GM18499 (cell line): ENCODE measurements around the gene BICD1.

Experiments
- ATAC-seq: cut with Tn5 transposase; IDR thresholded peaks from one replicate; pipeline ENCODE4 v1.9.1; 2021; ENCODE audit warnings: moderate number of reproducible peaks; ENCODE audit not compliant: insufficient read depth, unreplicated experiment

BICD1 gene

DNA sequence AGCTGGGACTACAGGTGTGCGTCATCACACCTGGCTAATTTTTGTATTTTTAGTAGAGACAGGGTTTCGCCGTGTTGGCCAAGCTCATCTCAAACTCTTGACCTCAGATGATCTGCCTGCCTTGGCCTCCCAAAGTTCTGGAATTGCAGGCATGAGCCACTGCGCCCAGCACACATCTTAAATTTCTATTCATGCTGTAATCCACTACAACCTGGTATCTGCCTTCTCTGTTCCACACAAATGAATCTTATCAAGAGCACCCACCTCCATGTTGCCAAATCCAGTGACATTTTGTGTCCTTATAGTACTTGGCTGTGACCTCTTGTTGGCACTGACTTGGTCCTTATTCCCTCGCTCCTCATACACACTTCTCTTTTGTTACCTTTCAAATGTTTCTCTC, 5.8 kb upstream of the BICD1 start:
- no peak for ATAC-seq

DNA sequence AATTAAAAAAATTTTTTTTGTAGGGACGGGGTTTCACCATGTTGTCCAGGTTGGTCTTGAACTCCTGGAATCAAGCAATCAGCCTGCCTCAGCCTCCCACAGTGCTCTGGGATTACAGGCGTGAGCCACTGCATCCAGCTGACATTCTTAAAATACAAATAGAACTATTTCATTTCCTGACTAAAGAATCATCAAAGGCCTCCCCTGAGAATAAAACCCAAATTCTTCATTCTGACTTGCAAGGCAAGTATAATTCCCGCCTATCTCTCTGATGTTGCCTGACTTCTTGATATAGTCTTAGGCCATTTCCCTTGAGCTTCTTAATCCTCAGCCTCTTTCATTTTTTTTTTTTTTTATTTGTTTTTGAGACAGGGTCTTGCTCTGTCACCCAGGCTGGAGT, 4.4 kb upstream of the BICD1 start:
- no peak for ATAC-seq

DNA sequence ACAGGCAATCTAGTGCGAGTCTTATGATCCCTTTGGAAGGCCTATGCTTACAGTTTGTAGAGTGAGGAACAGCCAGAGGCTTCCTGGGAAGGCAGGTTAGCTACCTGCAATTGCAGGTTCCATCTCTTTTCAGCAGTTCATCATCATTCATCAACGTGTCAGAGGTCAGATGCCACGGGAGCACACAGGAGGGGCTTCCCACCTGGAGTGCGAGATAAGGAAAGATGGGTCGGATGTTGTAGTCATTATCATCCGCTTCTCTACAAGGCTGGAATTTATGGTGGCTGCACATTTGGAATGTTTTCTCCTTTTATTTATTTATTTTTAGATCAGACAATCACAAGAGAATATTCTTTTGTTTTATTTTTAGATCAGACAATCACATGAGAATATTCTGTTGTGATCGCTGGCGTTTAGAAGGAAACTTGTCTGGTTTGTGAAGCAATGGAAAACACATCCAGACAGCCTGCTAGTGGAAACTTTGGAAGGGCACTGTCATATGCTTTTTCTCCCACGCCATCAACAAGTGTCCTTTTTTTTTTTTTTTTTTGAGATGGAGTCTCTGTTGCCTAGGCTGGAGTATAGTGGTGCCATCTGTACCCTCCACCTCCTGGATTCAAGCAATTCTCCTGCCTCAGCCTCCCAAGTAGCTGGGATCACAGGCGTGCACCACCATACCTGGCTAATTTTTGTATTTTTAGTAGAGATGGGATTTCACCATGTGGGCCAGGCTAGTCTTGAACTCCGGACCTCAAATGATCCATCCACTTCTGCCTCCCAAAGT, 1.9 kb upstream of the BICD1 start:
- no peak for ATAC-seq

DNA sequence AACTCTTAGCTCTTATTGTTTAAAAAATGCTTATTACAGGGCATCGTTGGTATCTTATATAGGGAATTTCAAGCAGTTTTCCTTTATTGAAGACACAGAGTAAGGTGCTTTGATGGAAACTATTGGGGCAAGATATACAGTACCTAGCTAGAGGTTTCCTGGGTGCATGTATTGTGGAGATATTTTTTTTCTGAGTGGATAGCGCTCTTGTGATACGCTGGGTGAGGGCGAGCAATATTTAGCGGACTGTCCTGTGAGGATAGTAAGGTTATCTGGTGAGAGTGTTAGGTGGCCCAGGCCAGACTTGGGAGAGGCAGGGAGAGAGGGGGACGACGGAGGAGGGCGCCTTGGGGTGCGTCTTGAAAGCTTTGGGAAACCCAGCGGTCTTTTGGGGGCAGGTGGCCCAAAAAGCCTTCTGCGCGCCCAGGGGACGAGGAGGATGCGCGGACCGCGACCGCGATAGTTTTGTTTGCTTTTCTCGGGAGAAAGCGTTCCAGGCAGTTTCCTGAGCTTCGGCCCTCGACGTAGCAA, 596 bp upstream of the BICD1 start:
- ATAC-seq, result no peak

DNA sequence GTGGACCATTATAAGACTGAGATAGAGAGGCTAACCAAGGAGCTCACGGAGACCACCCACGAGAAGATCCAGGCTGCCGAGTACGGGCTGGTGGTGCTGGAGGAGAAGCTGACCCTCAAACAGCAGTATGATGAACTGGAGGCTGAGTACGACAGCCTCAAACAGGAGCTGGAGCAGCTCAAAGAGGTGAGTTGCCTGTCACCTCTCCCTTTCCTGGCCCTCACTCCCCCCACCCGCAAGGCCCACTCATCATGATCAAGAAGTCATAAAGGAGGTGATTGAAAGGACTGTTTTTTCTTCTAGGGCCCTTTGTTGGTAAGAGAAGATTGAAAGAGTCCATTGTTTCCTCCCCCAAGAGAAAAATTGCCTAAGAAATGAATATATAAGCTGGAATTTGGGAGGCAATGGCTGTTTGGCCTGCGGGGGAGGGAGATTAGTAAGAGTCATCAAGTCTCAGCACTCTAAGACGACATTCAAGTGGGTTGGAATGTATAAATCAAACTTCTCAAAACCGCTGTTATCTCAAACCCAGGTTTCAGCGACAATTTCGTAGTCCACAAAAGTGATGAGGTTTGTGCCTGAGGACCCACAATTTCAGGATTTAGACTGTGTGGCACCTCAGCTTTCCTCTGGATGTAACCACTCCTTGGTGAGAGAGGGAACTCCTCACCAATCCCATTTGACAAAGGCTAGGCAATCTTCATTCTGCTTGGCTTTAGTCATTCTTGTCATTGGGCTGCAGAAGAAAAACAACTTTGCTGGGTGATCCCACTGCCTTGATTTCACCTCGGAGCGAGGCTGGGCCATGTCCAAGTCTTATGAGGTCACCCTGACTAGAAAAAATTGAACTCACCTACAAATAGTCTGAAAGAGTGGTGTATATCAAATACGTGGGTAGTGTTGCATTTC, 966 bp downstream of the BICD1 start:
- no peak for ATAC-seq

DNA sequence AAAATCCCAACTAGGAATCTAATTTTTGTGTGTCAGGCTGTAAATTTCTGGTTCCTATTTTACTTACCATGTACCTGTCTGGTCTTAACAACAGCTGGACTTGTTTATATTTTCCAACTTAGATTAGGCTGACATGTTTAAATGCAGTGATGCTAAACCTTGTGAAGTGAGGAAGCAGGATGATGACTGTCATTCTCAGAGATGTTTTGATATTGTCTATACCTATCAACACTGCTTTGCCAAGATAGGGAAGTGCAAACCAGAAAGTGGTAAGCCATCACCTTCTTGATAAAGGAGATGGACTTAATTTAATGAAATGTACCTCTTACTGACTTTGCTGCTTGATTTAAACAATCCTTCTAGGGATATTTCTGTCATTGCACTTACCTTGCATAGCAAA, 2.1 kb downstream of the BICD1 start:
- ATAC-seq, result no peak

DNA sequence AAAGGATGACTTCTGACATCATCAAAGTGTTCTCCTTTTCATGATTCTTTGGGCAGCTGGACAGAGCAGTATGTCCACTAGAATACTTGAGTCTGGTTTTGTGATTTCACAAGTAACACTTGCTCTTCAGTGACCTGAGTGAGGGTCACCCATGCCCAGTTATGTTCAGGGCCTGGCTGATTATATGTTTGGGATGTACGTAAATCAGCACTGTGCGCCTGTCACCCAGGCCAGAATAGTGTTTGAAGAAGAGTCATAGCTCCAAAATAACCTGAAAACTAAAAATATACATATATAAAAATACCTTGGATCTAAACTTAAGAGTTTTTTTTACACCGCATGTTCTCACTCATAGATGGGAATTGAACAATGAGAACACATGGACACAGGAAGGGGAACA, 3.8 kb downstream of the BICD1 start:
- no peak for ATAC-seq

DNA sequence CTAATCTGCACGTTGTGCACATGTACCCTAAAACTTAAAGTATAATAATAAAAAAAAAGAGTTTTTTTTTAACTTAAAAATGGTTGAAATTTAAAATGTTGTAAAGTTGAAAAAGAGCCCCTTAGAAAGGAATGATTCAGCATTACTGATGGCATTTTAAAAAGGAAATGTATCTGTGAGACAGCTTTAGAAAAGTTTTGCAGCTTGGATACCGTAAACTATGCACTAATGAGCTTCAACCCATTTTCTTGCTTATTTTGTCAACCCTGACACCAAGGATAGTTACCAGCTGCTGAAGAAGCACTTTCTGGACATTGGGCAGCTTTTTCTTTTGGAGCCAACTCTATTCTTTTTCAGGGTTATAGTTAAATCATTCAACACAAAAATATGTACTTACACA, 4.3 kb downstream of the BICD1 start:
- ATAC-seq, result no peak

DNA sequence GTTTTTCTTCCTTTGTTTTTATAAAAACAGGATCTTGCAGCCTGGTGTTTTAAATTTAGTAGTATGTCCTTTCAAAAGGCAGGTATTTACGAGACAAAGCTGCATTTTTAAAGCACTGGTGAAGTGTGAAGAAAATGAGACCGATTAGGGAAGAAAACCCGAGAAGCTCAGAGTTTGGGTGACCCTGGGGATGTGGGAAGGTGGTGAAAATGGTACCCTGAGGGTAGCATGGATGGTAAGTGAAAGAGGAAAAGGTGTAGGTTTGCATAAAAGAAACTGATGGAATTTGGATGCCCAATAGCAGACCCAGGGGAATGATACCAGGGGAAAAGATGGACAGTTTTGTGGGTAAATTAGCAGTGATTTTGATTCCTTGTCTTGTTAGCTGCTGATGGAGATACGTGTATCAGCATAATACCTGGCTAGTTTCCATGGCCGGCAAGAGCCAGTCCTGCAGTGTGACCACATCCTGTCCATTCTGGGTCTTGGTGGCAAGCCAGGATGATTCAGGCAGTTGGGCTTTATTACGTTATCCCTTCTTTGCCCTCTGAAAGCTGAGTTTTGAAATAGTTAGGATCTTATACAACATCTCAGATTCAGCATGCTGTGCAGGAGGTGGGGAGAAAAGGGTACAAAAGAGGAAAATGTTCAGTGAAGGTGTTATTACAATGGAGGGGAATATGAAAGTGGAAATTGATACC, 8.9 kb downstream of the BICD1 start:
- no peak for ATAC-seq

DNA sequence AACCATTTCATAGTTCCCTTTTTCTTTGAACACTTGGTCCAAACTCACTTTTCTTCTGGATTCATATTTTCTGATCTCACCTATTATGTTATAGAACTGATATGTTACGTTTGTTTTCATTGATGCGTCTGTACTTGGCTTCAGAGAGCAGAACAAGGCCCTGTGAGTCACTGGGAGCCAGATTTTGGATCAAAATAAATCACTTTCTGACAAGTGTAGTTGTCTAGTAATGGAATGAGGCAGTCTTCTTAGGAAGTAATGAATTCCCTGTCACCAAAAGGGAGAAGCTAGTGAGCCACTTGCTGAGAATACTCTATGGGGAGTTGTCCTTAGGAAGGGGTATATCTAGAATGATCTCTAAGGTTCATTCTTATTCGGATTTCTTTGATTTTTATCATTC, 10.2 kb downstream of the BICD1 start:
- no peak for ATAC-seq

DNA sequence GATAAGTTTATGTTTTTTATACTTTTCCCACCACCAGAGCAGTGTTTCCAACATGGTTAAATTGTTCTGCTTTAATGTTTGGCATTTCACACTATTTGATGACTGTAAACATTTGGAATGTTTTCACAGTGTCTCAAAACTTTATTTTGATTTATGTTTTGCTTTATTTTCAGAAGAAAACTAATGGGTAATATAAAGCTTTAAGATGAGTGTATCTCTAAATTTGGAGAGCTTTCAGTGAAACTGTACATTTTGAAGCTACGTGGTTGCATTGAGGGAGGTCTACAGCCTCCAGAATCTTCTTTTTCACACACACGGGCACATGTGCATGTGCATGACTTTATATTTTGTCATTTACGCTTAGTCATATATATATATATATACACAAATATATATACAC, 10.7 kb downstream of the BICD1 start:
- ATAC-seq, result no peak

DNA sequence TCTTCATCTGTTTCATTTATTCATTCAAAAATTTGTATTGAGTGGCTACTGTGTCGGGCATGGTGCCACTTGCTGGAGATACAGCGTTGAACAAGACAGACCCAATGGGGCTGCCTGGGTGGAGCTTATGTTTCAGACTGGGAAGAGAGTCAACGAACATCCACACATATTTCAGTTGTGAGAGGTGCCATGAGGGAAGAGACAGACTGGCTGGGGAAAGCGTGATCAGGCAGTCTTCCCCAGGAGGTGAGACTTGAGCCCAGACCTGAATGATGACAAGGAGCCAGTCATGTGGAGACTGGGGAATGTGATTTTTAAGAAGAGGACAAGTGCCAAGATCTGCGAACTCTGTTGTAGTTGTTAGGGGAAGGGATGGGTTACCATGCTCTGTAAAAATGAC, 12.2 kb downstream of the BICD1 start:
- no peak for ATAC-seq

DNA sequence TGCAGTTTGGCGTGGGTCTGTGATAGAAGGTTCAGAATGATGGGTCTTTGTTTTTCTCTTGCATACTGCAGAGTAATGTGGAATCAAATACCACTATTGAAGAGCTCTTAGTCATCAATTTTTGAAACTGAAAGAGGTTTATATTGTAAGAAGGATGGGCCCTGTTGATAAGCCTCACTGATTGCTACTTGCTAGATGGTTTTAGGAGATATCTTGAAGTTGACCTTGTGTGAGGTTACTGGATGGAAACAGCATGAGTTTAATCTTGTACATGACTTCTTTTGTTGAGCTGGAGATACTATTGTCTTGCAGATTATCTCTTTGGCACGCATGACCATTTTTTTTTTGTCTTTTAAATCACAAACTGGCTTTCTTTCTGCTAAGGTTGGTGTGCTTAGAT, 13.8 kb downstream of the BICD1 start:
- ATAC-seq, result peak; percentile 66

DNA sequence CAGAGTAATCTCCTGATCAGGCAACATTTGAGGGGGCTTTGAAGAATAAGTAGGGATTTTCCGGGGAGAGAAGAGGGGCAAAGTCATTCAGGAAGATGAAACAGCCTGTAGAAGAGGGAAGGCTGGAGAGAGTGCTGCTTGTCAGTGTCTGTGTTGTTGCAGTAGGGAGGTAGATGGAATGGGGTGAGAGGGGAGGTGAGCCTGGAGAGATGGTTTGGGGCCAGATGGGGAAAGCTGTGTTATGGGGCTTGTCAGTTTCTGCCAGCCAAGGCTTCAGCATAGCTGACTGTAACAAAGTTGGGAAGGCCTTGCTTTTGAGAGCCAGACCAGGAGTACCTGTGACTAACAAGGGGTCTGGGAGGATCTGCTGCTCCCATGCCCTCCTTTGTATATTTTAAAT, 18.0 kb downstream of the BICD1 start:
- ATAC-seq, result no peak

DNA sequence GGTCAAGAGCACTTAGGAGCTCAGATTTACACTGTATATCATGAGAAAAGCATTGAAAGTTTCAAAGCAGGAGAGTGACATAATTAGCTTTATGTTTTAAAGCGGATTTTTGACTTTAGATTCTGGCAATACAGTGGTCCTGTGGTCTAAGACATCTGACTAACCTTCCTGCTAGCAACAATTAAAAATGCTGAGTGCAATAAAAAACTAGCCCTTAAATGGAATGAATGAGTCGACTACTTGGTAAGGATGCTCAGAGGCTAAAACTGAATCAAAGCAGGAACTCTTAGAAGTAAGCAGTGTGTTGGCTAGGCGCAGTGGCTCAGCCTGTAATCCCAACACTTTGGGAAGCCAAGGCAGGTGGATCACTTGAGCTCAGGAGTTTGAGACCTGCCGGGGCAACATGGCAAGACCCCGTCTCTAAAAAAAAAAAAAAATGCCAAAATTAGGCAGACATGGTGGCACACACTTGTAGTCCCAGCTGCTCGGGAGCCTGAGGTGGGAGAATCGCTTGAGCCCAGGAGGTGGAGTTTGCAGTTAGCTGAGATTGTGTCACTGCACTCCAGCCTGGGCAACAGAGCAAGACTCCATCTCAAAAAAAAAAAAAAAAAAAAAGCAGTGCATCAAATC, 18.9 kb downstream of the BICD1 start:
- ATAC-seq, result no peak

DNA sequence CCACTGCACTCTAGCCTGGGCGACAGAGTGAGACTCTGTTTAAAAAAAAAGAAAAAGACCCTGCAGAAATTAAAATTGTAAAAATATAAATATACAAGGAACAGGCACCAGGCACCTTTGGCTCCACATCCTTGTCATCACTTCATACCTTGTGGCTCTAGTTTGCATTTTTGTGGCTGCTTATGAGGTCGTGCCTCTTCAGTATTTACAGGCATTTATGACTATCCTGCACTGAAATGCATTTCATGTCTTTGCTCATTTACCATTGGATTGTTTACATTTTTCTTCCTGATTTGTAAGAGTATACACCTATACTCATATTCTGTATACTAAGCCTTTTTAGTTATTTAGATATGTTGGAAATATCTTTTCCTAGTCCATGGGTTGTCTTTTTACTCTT, 20.1 kb downstream of the BICD1 start:
- no peak for ATAC-seq

DNA sequence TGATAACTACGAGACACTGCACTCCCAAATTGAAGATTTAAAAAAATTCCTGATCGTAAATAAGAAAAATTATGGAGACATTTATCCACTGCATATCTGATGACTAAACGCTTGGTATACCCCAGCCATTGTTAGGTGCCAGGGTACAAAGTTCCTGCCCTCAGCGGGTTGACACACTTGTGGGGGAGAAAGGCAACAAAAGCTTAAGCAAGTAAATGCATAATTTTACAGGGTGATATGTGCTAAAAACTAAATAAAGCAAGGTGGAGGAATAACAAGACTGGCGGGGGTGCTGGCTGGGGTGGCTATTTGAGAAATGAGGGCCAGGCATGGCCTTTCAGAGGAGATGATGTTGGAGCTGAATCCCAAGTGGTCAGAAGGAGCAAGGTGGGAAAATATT, 25.0 kb downstream of the BICD1 start:
- ATAC-seq, result no peak

DNA sequence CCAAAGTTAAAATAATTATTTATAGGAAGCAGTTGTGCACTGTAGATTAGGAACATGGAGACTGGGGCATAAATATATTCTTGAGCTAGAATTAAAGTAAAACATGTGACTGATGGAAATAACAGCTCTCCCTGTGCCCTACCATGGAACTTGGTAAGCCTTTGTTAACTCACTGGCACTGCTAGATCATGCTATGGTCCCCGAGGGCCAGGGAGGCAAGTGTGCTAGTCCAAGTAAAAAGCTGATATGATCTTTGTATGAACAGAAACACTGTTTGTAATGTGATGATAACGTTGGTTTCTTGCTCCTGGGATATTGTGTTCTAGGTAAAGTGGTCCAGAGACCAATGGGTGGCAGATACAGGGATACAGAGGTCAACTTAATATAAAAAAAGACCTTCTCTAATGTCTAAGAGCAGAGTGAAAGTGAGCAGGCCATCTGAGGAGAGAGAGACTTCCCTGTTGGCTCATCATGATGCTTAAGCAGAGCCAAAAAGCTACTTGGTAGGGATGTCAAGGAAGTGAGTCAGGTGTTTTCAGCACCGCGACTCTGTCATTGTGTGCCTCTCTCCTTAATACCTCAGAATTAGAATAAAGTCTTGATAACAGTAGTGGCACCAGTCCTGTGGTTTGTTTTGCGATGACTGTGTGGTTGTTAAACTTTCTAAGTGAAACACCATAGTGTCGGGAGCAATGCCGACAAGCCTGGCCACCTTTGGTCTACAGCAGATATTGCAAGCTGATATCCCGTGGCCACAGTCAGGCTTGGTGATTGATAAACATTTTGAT, 27.6 kb downstream of the BICD1 start:
- peak; percentile 49 for ATAC-seq

DNA sequence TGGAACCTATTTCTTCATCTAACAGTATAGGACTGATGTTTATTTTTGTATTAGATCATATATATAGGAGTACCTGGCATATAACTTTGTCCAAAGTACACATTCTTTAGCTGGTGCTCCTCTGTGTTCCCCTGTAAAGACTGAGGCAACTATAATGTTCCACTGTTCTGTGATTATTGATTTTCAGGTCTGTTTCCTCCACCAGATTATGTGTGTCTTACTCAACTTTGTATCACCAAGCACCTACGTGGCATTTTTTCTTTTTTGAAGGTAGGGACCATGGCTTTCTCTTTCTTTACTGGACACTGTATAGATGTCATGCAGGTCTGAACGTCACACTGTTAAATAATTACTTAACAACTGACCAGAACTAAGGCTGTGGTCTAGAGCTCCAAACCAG, 29.3 kb downstream of the BICD1 start:
- ATAC-seq, result no peak

DNA sequence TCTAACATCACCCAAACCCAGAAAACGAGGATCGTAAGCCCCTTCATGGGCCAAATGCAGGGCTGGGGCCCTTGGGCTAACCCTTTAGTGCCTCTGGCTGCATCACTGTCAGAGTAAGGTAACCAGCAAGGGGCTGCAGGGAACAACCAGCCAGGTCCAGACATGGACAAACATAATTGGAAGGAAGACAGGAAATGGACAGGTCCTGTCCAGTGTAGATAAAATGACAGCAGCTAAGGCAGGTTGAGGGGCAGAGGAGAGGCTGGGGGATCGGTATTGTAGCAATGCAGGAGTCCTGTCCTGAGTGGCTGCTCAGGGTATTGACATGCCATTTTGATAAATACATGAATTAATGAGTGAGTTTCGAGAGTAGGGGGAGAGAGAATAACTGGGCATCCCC, 29.8 kb downstream of the BICD1 start:
- no peak for ATAC-seq
